IMR-90 (cell line): Measurements from ENCODE around the gene CYRIA. TPM values are rescaled to one million over a fixed set of nuclear protein-coding genes. Genes with fewer than 3 reads are reported as not detected.

ENCODE experiments used
- ATAC-seq: fragments of 200-7000 bp; cut with Tn5 transposase; 2 replicates; pipeline ENCODE4 v1.9.1; 2020; ENCODE audit warnings: low read depth, mild to moderate bottlenecking, moderate library complexity
- BruUV-seq: library from RNA; stranded (reverse); fragments of 400-500 nt; replicated peaks from 2 replicates; lab custom pipeline; 2021; lab: Mats Ljungman, UMichigan
- CTCF ChIA-PET: fragments of 300-600 bp; formaldehyde crosslinking; extraction: SDS; loops from one replicate; lab custom pipeline; 2021; ENCODE audit warnings: antibody characterized with exemption; lab: Yijun Ruan, JAX
- POLR2A ChIA-PET: fragments of 300-600 bp; sonication (Branson Sonifier 250); formaldehyde crosslinking; loops from one replicate; lab custom pipeline; 2022; ENCODE audit warnings: antibody characterized with exemption; ENCODE audit not compliant: unreplicated experiment; lab: Charles Lee
- DNase-seq: peaks from one replicate; pipeline ENCODE4 v3.0.0; 2013
- H2AFZ ChIP-seq: replicated peaks from 2 replicates; pipeline ENCODE3; 2013; ENCODE audit warnings: low read length, mild to moderate bottlenecking; ENCODE audit not compliant: poor library complexity
- H2AK5ac ChIP-seq: 2 replicates; pipeline ENCODE4 v1.6.1; 2013; ENCODE audit warnings: low read depth, low read length, inconsistent platforms
- H2AK9ac ChIP-seq: replicated peaks from 2 replicates; pipeline ENCODE3; 2013; ENCODE audit warnings: mild to moderate bottlenecking, low read depth, low read length, moderate library complexity; ENCODE audit not compliant: poor library complexity
- H2BK120ac ChIP-seq: 2 replicates; pipeline ENCODE4 v1.6.1; 2013; ENCODE audit warnings: low read depth, low read length, inconsistent platforms
- H2BK15ac ChIP-seq: 3 replicates; pipeline ENCODE4 v1.6.1; 2013; ENCODE audit warnings: low read depth, low read length, inconsistent platforms
- H2BK20ac ChIP-seq: 2 replicates; pipeline ENCODE4 v1.6.1; 2013; ENCODE audit warnings: low read depth, mild to moderate bottlenecking, inconsistent platforms, low read length, moderate library complexity
- H2BK5ac ChIP-seq: 2 replicates; pipeline ENCODE4 v1.6.1; 2013; ENCODE audit warnings: mild to moderate bottlenecking, low read depth, low read length, inconsistent platforms; ENCODE audit not compliant: poor library complexity, severe bottlenecking
- H3K14ac ChIP-seq: replicated peaks from 2 replicates; pipeline ENCODE4 v1.6.1; 2013; ENCODE audit warnings: low read depth, low read length, inconsistent platforms
- H3K18ac ChIP-seq: 2 replicates; pipeline ENCODE4 v1.6.1; 2013; ENCODE audit warnings: low read depth, low read length, control low read depth
- H3K23ac ChIP-seq: 2 replicates; pipeline ENCODE4 v1.6.1; 2013; ENCODE audit warnings: low read depth, low read length, inconsistent platforms
- H3K27ac ChIP-seq: 2 replicates; pipeline ENCODE4 v1.5.1; 2013; ENCODE audit warnings: mild to moderate bottlenecking, control low read depth, low read length; ENCODE audit not compliant: insufficient read depth
- H3K27me3 ChIP-seq: 2 replicates; pipeline ENCODE4 v1.6.1; 2013; ENCODE audit warnings: low read length; ENCODE audit not compliant: control insufficient read depth, insufficient read depth
- H3K36me3 ChIP-seq: 2 replicates; pipeline ENCODE4 v1.6.1; 2013; ENCODE audit warnings: low read length, mixed read lengths; ENCODE audit not compliant: control insufficient read depth, insufficient read depth
- H3K4ac ChIP-seq: 2 replicates; pipeline ENCODE4 v1.6.1; 2013; ENCODE audit warnings: low read depth, low read length, inconsistent platforms
- H3K4me1 ChIP-seq: 2 replicates; pipeline ENCODE4 v1.6.1; 2013; ENCODE audit warnings: low read length, mixed read lengths; ENCODE audit not compliant: control insufficient read depth, insufficient read depth
- H3K4me2 ChIP-seq: 2 replicates; pipeline ENCODE4 v1.6.1; 2013; ENCODE audit warnings: low read depth, mild to moderate bottlenecking, control low read depth, low read length, moderate library complexity
- H3K4me3 ChIP-seq: 2 replicates; pipeline ENCODE4 v1.5.1; 2013; ENCODE audit warnings: low read depth, mild to moderate bottlenecking, control low read depth, low read length, moderate library complexity; ENCODE audit not compliant: insufficient read depth
- H3K56ac ChIP-seq: 2 replicates; pipeline ENCODE4 v1.6.1; 2013; ENCODE audit warnings: low read length, inconsistent platforms; ENCODE audit not compliant: insufficient read depth; ENCODE audit errors: extremely low read depth
- H3K79me1 ChIP-seq, 2 experiments: 2 replicates each; pipeline ENCODE4 v1.6.1; 2013; ENCODE audit warnings: low read length in 2 of 2, inconsistent platforms in 1 of 2, low read depth in 1 of 2
- H3K9ac ChIP-seq: 2 replicates; pipeline ENCODE4 v1.6.1; 2013; ENCODE audit warnings: low read depth, low read length, control low read depth
- H3K9me1 ChIP-seq: 2 replicates; pipeline ENCODE4 v1.6.1; 2013; ENCODE audit warnings: low read length, inconsistent platforms; ENCODE audit not compliant: insufficient read depth
- H3K9me3 ChIP-seq: 2 replicates; pipeline ENCODE4 v1.6.1; 2013; ENCODE audit warnings: low read length; ENCODE audit not compliant: control insufficient read depth, insufficient read depth
- H4K20me1 ChIP-seq: 2 replicates; pipeline ENCODE4 v1.6.1; 2013; ENCODE audit warnings: low read length, inconsistent platforms; ENCODE audit not compliant: insufficient read depth
- H4K5ac ChIP-seq: 2 replicates; pipeline ENCODE4 v1.6.1; 2013; ENCODE audit warnings: mild to moderate bottlenecking, low read depth, low read length, control low read depth
- H4K8ac ChIP-seq, 2 experiments: 2 replicates each; pipeline ENCODE4 v1.6.1; 2013; ENCODE audit warnings: low read depth in 2 of 2, low read length in 2 of 2, control low read depth in 1 of 2, inconsistent platforms in 1 of 2
- H4K91ac ChIP-seq: 2 replicates; pipeline ENCODE4 v1.6.1; 2013; ENCODE audit warnings: low read depth, low read length, inconsistent platforms; ENCODE audit not compliant: insufficient read depth
- BHLHE40 ChIP-seq: fragments of 150-350 bp; IDR thresholded peaks from 2 replicates; pipeline ENCODE4 v1.6.1; 2016; ENCODE audit warnings: mild to moderate bottlenecking, low read depth, low read length
- CEBPB ChIP-seq: IDR thresholded peaks from 2 replicates; pipeline ENCODE4 v1.6.1; 2012; ENCODE audit warnings: low read depth, low read length, improper control_type of control experiment
- CHD1 ChIP-seq: IDR thresholded peaks from 2 replicates; pipeline ENCODE4 v1.6.1; 2012; ENCODE audit warnings: low read depth, low read length, improper control_type of control experiment
- ELK1 ChIP-seq: fragments of 150-350 bp; IDR thresholded peaks from 2 replicates; pipeline ENCODE4 v1.6.1; 2016; ENCODE audit warnings: low read depth, mild to moderate bottlenecking, low read length, moderate library complexity, borderline replicate concordance
- FOS ChIP-seq: fragments of 150-350 bp; IDR thresholded peaks from 2 replicates; pipeline ENCODE4 v1.6.1; 2016; ENCODE audit warnings: low read depth, low read length
- MAFK ChIP-seq: IDR thresholded peaks from 2 replicates; pipeline ENCODE4 v1.6.1; 2012; ENCODE audit warnings: low read depth, low read length, improper control_type of control experiment
- MAZ ChIP-seq: IDR thresholded peaks from 2 replicates; pipeline ENCODE4 v1.6.1; 2012; ENCODE audit warnings: low read depth, mild to moderate bottlenecking, low read length, improper control_type of control experiment, moderate library complexity, borderline replicate concordance
- MXI1 ChIP-seq: IDR thresholded peaks from 2 replicates; pipeline ENCODE4 v1.6.1; 2012; ENCODE audit warnings: low read depth, mild to moderate bottlenecking, low read length, moderate library complexity, borderline replicate concordance
- NFE2L2 ChIP-seq: fragments of 150-350 bp; IDR thresholded peaks from 2 replicates; pipeline ENCODE4 v1.6.1; 2016; ENCODE audit warnings: low read depth, mild to moderate bottlenecking, low read length
- POLR2A ChIP-seq: IDR thresholded peaks from 2 replicates; pipeline ENCODE4 v1.6.1; 2012; ENCODE audit warnings: mild to moderate bottlenecking, low read depth, low read length
- RAD21 ChIP-seq: IDR thresholded peaks from 2 replicates; pipeline ENCODE4 v1.6.1; 2012; ENCODE audit warnings: low read length, improper control_type of control experiment
- RCOR1 ChIP-seq: IDR thresholded peaks from 2 replicates; pipeline ENCODE4 v1.6.1; 2012; ENCODE audit warnings: mild to moderate bottlenecking, low read length, improper control_type of control experiment; ENCODE audit not compliant: insufficient replicate concordance
- RFX5 ChIP-seq: IDR thresholded peaks from 2 replicates; pipeline ENCODE4 v1.8.0; 2012; ENCODE audit warnings: low read depth, mild to moderate bottlenecking, low read length, moderate library complexity
- SMC3 ChIP-seq: fragments of 150-350 bp; IDR thresholded peaks from 2 replicates; pipeline ENCODE4 v1.6.1; 2016; ENCODE audit warnings: low read depth, mild to moderate bottlenecking, antibody characterized with exemption, low read length, moderate library complexity
- USF2 ChIP-seq: fragments of 150-350 bp; IDR thresholded peaks from 2 replicates; pipeline ENCODE4 v1.6.1; 2017; ENCODE audit warnings: mild to moderate bottlenecking, antibody characterized with exemption, low read length, low read depth
- WGBS, 2 experiments: methylation state at CpG; one replicate each; pipeline versions ENCODE4 v1.1.5 to v1.1.7; 2013; ENCODE audit warnings: missing lambda C conversion rate in 2 of 2; ENCODE audit not compliant: insufficient read length in 1 of 2; ENCODE audit errors: extremely low coverage in 2 of 2; 5-methylcytosine and 5-hydroxymethylcytosine counted together
- dilution Hi-C: fragments of 300-500 bp; cut with HindIII; formaldehyde crosslinking; loops from one replicate; pipeline ENCODE4 v1.14.3; 2018; ENCODE audit warnings: low sequenced_read_pairs; ENCODE audit not compliant: unreplicated experiment
- in situ Hi-C: fragments of 300-500 bp; cut with MboI; formaldehyde crosslinking; loops from 3 replicates; pipeline ENCODE4 v1.14.3; 2019; ENCODE audit warnings: low sequenced_read_pairs, inconsistent platforms, mixed read lengths
- intact Hi-C: fragments of 100-400 bp; cut with micrococcal nuclease; formaldehyde crosslinking; loops from 2 replicates; pipeline ENCODE4 v1.10.0; 2022
- polyA plus RNA-seq, 3 experiments: library from polyadenylated mRNA; depleted of rRNA; stranded (reverse); fragments of >200 nt; gene quantifications; 2 replicates each; pipeline ENCODE4 v1.2.3, GENCODE V29; 2012; ENCODE audit warnings: low replicate concordance in 1 of 3
- total RNA-seq: library from RNA; depleted of rRNA; stranded (reverse); fragments of >200 nt; gene quantifications from 2 replicates; pipeline ENCODE4 v1.2.3, GENCODE V29; 2012
- TF ChIP-seq, protein P1 (sequence below): conservative IDR thresholded peaks from 2 replicates; pipeline ENCODE4 v1.5.1; 2012; ENCODE audit warnings: mild to moderate bottlenecking, low read depth, low read length, improper control_type of control experiment

Gene CYRIA
- total and polyA plus RNA-seq, 2 of the 4 experiments (the other 2 are of a cell fraction) = 1.7 to 3.8 TPM

DNA sequence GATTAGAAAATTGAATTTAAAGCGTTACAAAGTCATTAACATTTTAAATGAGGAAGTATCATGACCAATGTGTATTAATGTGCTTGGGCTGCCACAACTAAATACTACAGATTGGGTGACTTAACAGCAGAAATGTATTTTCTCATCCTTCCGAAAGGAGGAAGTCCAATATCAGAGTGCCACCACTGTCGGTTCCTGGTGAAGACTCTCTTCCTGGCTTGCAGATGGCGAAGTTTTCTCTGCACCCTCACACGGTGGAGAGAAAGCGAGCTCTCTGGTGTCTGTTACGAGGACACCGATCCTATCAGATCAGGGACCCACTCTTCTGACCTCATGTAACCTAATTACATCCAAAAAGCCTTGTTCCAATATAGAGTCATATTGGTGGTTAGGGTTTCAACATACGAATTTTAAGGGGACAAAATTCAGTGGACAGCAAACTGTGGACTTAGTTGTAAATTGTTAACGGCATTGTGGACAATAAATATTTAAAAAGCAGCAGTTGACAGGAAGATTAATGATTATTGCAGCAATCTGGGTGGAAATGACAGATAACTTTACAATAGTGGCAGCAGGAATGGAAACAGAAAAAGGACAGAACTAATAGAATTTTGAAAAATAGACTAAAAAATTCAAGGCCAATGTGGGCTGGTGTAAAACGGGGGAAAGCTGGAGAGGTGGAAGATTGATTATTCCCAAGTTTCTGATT lies 35.1 kb upstream of the CYRIA start:
- Histone ChIP-seq H4K8ac (no peak overlapping the region), H3K9me1 (no peaks in the 10 kb centered on the region), H3K4ac (no peak overlapping the region), H3K18ac (no peak overlapping the region), H3K4me2 (no peak overlapping the region), H3K56ac (no peak overlapping the region), H3K4me3 (no peak overlapping the region), H2AK5ac (no peak overlapping the region), H4K20me1 (no peaks in the 10 kb centered on the region), H3K27me3 (no peaks in the 10 kb centered on the region), H4K5ac (no peak overlapping the region), H2BK5ac (no peak overlapping the region), H3K9me3 (no peaks in the 10 kb centered on the region), H2BK120ac (no peak overlapping the region), H3K4me1 (no peaks in the 10 kb centered on the region), H2BK20ac (no peak overlapping the region), H3K27ac (no peak overlapping the region), H2AFZ (no peak overlapping the region), H3K9ac (no peak overlapping the region), H3K36me3 (no peaks in the 10 kb centered on the region), H4K91ac (no peak overlapping the region), H3K14ac (no peak overlapping the region), H2BK15ac (no peak overlapping the region), H3K23ac (no peak overlapping the region), H3K79me1 (no peaks in the 10 kb centered on the region), H2AK9ac (no peak overlapping the region)
- CTCF ChIA-PET = no interaction called here
- intact Hi-C loops (no loop called here), dilution Hi-C loops (no loop called here), in situ Hi-C loops (no loop called here)
- no peak for ATAC-seq
- BruUV-seq = no TSS peak
- POLR2A ChIA-PET = no interaction called here
- TF ChIP-seq RFX5 = no peak
- TF ChIP-seq CEBPB = no peak
- TF ChIP-seq RAD21 = no peak
- no peak for TF ChIP-seq CHD1
- TF ChIP-seq MAZ = no peak
- TF ChIP-seq MAFK = no peak
- TF ChIP-seq, protein P1, sequence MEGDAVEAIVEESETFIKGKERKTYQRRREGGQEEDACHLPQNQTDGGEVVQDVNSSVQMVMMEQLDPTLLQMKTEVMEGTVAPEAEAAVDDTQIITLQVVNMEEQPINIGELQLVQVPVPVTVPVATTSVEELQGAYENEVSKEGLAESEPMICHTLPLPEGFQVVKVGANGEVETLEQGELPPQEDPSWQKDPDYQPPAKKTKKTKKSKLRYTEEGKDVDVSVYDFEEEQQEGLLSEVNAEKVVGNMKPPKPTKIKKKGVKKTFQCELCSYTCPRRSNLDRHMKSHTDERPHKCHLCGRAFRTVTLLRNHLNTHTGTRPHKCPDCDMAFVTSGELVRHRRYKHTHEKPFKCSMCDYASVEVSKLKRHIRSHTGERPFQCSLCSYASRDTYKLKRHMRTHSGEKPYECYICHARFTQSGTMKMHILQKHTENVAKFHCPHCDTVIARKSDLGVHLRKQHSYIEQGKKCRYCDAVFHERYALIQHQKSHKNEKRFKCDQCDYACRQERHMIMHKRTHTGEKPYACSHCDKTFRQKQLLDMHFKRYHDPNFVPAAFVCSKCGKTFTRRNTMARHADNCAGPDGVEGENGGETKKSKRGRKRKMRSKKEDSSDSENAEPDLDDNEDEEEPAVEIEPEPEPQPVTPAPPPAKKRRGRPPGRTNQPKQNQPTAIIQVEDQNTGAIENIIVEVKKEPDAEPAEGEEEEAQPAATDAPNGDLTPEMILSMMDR = no peak
- no peak for TF ChIP-seq SMC3
- TF ChIP-seq USF2 = no peak
- TF ChIP-seq RCOR1 = no peak
- TF ChIP-seq NFE2L2 = no peak
- TF ChIP-seq ELK1 = no peak
- TF ChIP-seq FOS = no peak
- no peak for TF ChIP-seq POLR2A
- TF ChIP-seq BHLHE40 = no peak
- no peak for TF ChIP-seq MXI1
- WGBS, 2 experiments = 20% methylated on average over 1 of the region's 11 CpGs; no CpG with 5 or more reads in 1 of the 2 experiments
- DNase-seq = no peak
